ENCODE results near the gene EPS8L2.

The EPS8L2 gene

GRCh38 chr11:704781-705645, 1.0 kb upstream of the EPS8L2 start:
- no peak for DNase-seq

- no peak for DNase-seq
Observed at GRCh38 chr11:706439-706956, 467 bp downstream of the EPS8L2 start.

- no peak for DNase-seq
Observed at GRCh38 chr11:706957-707816, 1.2 kb downstream of the EPS8L2 start.

GRCh38 chr11:707817-708420, 1.9 kb downstream of the EPS8L2 start:
- DNase-seq = no peak

- no peak for DNase-seq
Observed at GRCh38 chr11:708511-708910, 2.5 kb downstream of the EPS8L2 start.

- no peak for DNase-seq
Observed at GRCh38 chr11:709109-709997, 3.3 kb downstream of the EPS8L2 start.

- DNase-seq = no peak
Observed at GRCh38 chr11:714436-714835, 8.4 kb downstream of the EPS8L2 start.

- DNase-seq = no peak
Observed at GRCh38 chr11:719214-720016, 13.4 kb downstream of the EPS8L2 start.

GRCh38 chr11:720017-720641, 14.1 kb downstream of the EPS8L2 start:
- no peak for DNase-seq

GRCh38 chr11:720642-721246, 14.7 kb downstream of the EPS8L2 start:
- DNase-seq = no peak

GRCh38 chr11:721247-721740, 15.3 kb downstream of the EPS8L2 start:
- no peak for DNase-seq

- no peak for DNase-seq
Observed at GRCh38 chr11:721741-722345, 15.8 kb downstream of the EPS8L2 start.

- no peak for DNase-seq
Observed at GRCh38 chr11:722346-722811, 16.3 kb downstream of the EPS8L2 start.

- no peak for DNase-seq
Observed at GRCh38 chr11:723120-723883, 17.3 kb downstream of the EPS8L2 start.

GRCh38 chr11:724049-724777, 18.2 kb downstream of the EPS8L2 start:
- no peak for DNase-seq

- no peak for DNase-seq
Observed at GRCh38 chr11:724778-725386, 18.9 kb downstream of the EPS8L2 start.

GRCh38 chr11:725624-726202, 19.7 kb downstream of the EPS8L2 start:
- no peak for DNase-seq
